ENCODE measurements around the gene RASA3. TPM values are rescaled to one million over a fixed set of nuclear protein-coding genes. Genes with fewer than 3 reads are reported as not detected.

The RASA3 gene
- total RNA-seq, 1 donor from 2014 or later = 25.3 TPM

- no peak for DNase-seq (ENCODE audit: low spot score)
These were observed 192.5 kb downstream of the RASA3 start for GRCh38 chr13:113939944-113940297.

DNA sequence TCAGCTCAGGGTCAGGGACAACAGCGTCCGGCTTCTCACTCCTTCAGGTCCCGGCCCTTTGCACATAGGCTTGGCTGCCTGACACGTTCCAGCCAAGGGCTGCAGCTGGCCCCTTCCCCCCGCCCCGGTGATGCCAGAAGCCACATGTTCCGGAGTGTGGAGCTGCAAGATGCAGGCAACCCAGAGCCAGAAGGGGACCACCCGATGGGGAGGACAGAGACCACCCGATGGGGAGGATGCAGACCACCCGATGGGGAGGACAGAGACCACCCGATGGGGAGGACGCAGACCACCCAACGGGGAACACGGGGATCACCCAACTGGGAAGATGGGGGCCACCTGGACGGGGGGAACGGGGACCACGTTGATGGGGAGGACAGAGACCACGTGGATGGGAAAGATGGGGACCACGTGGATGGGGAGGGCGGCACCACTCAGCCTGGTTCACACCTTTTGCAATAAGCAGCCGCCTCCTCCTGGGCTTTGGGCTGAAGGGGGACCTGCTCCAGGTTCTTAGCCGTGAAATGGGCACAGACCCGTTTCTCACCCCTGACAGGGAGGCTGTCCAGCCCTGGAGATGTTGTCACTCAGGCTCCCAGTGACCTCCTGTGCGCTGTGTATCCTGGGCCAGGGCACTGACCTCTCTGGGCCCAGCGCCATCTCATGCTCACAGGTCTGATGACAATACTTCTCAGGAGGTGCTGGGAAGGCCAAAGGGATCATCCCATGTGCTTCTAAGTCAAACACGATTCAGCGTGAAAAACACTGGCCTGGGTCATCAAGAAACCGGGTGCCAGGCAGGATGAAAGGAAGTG, 193.1 kb downstream of the RASA3 start:
- no peak for DNase-seq (ENCODE audit: low spot score)

DNA sequence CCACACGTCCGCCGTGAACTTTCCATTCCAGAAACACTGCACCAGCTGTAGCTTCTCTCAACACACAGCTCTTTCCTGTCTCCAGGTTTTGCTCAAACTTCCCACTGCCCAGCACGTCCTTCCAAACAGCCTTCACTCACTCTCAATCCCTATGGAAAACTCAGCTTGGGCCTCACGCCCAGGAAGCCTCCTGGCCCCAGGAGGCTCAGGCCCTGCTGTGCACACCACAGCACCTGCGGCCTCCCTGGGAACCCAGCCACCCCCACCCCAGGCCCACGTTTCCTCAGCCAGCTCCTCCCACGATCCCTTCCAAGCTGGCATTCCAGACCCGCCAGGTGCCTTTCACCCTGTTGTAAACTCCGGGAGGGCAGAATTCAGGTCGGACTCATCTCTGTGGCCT, 193.7 kb downstream of the RASA3 start:
- DNase-seq (ENCODE audit: low spot score) = no peak

DNA sequence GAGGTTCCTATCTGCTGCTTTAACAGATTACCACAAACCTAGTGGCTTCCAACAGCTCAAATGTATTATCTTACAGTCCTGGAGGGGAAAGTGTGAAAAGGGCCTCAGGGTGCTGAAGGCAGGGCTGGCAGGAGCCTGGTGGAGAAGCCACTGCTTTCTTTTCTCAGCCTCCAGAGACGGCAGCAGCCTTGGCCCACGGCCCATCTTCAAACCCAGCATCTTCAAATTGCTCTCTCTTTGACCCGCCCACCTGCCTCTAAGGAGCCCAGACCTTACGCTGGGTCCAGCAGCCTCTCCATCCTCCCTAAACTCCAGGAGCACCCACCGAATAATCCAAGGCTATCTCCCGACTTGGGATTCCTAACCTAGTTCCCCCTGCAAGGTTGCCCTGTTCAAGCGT, 194.2 kb downstream of the RASA3 start:
- DNase-seq (ENCODE audit: low spot score) = peak; percentile 16

GRCh38 chr13:113937527-113938180, 194.8 kb downstream of the RASA3 start:
- no peak for DNase-seq (ENCODE audit: low spot score)

GRCh38 chr13:113937073-113937472, 195.3 kb downstream of the RASA3 start:
- no peak for DNase-seq (ENCODE audit: low spot score)

- no peak for DNase-seq (ENCODE audit: low spot score)
These were observed 196.1 kb downstream of the RASA3 start for GRCh38 chr13:113936166-113936965.

- peak; percentile 62 for DNase-seq (ENCODE audit: low spot score)
These were observed 197.2 kb downstream of the RASA3 start for GRCh38 chr13:113935001-113935844.

DNA sequence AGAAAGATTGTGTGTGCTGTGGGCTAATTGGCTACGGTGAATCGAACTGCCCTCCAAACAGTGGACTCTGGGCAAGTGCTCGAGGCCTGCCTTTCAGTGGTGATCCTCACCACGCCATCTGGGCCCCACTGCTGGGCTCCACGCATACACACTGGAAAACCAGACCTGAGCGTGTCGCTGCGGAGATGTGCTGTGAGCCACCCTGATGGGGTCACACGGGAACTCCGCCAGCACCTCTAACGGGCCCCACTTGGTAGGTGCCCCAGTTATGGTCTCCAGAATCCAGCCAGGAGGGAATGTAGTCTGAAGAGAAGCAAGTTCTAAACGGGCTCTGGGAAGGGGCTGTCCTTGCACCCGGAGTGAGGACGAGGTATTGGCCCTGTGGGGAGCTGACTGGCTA, 197.8 kb downstream of the RASA3 start:
- DNase-seq (ENCODE audit: low spot score) = no peak

DNA sequence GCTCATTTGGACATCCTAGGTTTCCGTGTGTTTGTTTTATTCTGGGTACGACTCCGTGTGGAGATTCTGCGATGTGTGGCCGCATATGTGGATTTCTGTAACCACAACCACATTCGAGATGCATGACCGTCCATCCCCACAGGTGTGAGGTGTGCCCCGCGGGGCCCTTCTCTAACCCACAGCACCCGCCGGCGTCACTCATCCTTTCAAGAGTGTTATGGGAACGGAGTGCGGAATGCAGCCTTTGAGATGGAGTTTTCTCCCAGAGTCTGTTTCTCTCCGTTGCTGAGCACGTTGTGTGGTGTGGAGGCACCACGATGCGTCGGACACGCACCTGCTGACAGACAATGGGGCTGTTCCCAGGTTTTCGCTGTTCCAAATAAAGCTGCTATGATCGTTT, 198.5 kb downstream of the RASA3 start:
- DNase-seq (ENCODE audit: low spot score) = no peak

- no peak for DNase-seq (ENCODE audit: low spot score)
These were observed 200.5 kb downstream of the RASA3 start for GRCh38 chr13:113931841-113932459.

DNA sequence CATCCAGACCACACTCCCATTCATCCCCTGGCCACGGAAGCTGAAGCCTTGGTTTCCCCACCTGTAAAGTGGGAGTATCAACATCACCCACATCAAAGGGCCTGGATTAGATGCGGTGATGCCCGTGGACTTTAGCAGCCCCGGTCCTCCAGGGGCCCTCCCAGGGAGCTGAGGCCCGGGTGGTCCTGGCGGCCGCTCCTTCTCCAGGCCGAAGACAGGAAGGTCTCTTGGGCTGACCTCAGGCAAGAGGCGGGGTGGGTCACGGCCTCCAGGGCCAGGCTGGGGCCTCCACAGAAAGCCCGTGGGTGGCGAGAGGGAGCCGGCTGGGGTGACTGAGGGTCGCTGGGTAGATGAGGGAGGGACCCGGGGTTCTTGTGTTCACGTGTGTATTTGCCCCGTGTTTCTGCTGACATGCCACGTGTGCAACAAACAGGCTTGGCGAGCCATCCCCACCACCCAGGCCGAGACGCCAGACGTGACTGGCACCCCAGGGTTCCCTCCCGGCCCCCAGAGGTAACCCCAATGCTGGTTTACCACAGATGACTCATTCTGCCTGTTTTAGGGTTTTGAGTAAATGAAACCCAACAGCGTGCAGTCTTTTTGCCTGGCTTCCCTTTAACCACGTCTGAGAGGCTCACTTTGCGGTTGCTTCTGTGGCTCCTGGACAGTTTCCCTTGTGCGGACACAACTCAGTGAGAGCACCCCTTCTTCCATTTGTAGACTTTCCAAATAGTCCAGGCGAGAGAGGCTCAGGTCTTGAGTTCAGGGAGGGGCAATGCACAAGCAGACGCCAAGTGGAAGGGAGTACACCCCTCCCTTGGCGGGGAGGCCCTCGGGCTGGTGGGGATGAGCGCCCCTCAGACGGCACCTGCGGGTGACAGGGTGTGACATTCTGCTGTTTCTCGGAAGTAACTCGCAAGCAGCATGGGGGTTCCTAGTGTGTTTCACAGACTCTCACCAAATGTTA, 201.5 kb downstream of the RASA3 start:
- DNase-seq (ENCODE audit: low spot score) = no peak

DNA sequence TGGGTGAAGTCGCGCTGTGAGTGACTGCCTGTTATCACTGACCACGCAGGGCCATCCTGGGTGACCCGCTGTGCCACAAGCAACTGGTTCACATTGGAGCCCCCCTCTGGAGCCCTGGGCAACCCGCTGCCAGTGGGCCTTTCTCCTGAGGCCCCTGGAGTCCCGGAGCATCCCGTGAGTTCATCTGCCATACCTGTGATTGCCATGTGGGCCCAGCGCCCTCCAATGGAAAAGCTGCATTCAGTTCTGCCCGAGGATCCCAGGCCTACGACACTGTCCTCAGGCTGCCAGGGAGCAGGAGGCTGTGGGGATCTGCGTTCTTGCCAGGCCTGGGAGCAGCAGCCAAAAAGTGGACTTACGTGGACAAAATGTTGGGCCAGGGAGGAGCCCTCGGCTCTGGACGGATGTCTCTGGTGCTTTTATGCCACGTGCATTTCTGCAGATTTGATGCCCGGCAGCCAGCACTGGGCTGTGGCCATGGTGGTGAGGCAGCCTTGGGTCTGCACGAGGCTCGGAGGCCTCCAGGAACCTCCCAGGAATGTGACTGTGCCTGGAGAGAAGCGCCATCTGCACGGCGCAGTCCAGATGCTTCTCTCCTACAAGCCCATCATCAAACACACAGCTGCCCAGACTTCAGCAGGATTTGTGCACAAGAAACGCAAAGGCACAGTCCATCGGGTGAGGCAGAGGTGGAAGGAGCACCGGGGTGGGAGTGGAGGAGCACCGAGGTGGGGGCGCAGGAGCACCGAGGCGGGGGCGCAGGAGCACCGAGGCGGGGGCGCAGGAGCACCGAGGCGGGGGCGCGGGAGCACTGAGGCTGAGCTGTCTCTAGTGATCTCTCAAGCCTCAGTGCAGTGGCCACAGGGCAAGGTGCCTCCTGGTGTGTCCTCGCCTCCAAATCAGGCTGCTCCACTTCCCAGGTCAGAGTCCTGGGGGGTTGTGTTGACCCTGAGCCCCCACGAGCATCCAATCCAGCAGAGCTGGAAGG, 202.5 kb downstream of the RASA3 start:
- no peak for DNase-seq (ENCODE audit: low spot score)

- DNase-seq (ENCODE audit: low spot score) = peak; percentile 79
These were observed 203.5 kb downstream of the RASA3 start for GRCh38 chr13:113928685-113929627.

All from umbilical cord (tissue), 2 donors.